Inflammatory macrophage (primary cell): Measurements from ENCODE around the gene IQSEC1.

Experiments
- DNase-seq, 2 donors: peaks; one replicate each; pipeline ENCODE4 v3.0.0-alpha.2; 2020 to 2022

IQSEC1 gene

GRCh38 chr3:12997387-12997786, 75.8 kb downstream of the IQSEC1 start:
- DNase-seq: no peak

- no peak for DNase-seq
Measured at GRCh38 chr3:12996181-12996506, 77.1 kb downstream of the IQSEC1 start.

GRCh38 chr3:12995389-12996180, 77.6 kb downstream of the IQSEC1 start:
- peak; percentile 56 to 58 for DNase-seq

- DNase-seq: peak; percentile 79 to 85
Measured at GRCh38 chr3:12994607-12995388, 78.4 kb downstream of the IQSEC1 start.

- no peak for DNase-seq
Measured at GRCh38 chr3:12994357-12994606, 78.9 kb downstream of the IQSEC1 start.

- no peak for DNase-seq
Measured at GRCh38 chr3:12993517-12994356, 79.5 kb downstream of the IQSEC1 start.

GRCh38 chr3:12992629-12993516, 80.4 kb downstream of the IQSEC1 start:
- no peak for DNase-seq

- no peak for DNase-seq
Measured at GRCh38 chr3:12991861-12992281, 81.4 kb downstream of the IQSEC1 start.

- no peak for DNase-seq
Measured at GRCh38 chr3:12991481-12991837, 81.8 kb downstream of the IQSEC1 start.

- no peak for DNase-seq
Measured at GRCh38 chr3:12990781-12991480, 82.3 kb downstream of the IQSEC1 start.

GRCh38 chr3:12990306-12990705, 82.9 kb downstream of the IQSEC1 start:
- DNase-seq: no peak

GRCh38 chr3:12988728-12989454, 84.3 kb downstream of the IQSEC1 start:
- DNase-seq: no peak

GRCh38 chr3:12987602-12988001, 85.6 kb downstream of the IQSEC1 start:
- no peak for DNase-seq

GRCh38 chr3:12986986-12987385, 86.2 kb downstream of the IQSEC1 start:
- DNase-seq: no peak

- DNase-seq: no peak
Measured at GRCh38 chr3:12986521-12986920, 86.7 kb downstream of the IQSEC1 start.

- no peak for DNase-seq
Measured at GRCh38 chr3:12986031-12986430, 87.2 kb downstream of the IQSEC1 start.

GRCh38 chr3:12985148-12985547, 88.1 kb downstream of the IQSEC1 start:
- no peak for DNase-seq

GRCh38 chr3:12984023-12984823, 89.0 kb downstream of the IQSEC1 start:
- DNase-seq: peak; percentile 59 to 61

GRCh38 chr3:12983319-12983718, 89.9 kb downstream of the IQSEC1 start:
- DNase-seq: no peak

GRCh38 chr3:12982619-12983101, 90.6 kb downstream of the IQSEC1 start:
- DNase-seq: no peak
